ENCODE measurements around the gene SLC6A17. TPM values are rescaled to one million over a fixed set of nuclear protein-coding genes. Genes with fewer than 3 reads are reported as not detected.

Gene SLC6A17
- total RNA-seq, 1 donor from 2014 or later, result 0.35 TPM

GRCh38 chr1:110173466-110174105, 23.3 kb downstream of the SLC6A17 start:
- DNase-seq (ENCODE audit: low spot score), result no peak

- no peak for DNase-seq (ENCODE audit: low spot score)
Measured at GRCh38 chr1:110174961-110175360, 24.7 kb downstream of the SLC6A17 start.

DNA sequence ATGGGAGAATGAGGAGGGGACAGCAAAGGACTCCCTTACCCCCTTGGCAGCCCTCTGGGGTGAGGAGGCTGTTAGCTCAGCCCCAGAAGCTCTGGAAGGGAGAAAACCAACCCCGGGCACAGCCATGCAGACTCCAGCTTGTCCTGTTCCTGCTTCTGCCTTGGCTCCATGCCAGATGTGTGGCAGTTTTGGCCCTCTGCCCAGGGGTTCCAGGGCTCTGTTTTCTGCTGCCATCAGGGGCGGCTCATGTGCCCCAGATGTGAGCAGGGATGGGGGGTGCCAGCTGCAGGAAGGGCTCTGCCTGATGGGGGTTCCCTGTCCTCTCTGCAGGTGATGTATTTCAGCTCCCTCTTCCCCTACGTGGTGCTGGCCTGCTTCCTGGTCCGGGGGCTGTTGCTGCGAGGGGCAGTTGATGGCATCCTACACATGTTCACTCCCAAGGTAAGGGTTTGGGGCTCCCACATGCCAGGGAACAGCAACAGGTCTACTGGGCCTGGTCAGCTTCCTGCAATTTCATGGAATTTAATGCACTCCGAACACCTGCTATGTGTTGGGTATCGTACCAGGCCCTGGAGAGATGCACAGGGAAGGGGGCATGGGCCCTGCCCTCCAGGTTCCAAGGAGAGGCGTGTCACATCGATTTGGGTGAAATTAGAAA, 26.1 kb downstream of the SLC6A17 start:
- DNase-seq (ENCODE audit: low spot score), result peak; percentile 33

DNA sequence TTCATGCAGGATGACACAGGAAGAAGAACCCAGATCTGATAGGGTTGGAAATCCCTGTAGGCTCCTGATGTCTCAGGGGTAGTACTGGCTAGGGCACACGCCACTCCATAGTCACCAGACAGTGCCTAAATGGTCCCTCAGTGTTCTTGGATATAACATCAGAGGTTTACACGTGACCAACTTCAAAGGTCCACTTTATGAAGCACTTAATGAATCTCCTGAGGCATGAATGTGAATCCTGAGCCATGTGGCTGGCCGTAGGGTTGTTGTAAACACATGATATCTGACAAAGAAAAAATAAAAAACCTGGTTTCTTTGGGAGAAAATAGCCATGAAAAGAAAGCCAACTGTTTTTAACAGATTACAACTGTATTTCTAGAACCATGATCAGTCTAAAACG, 27.5 kb downstream of the SLC6A17 start:
- no peak for DNase-seq (ENCODE audit: low spot score)

GRCh38 chr1:110183642-110184167, 33.4 kb downstream of the SLC6A17 start:
- DNase-seq (ENCODE audit: low spot score), result no peak

DNA sequence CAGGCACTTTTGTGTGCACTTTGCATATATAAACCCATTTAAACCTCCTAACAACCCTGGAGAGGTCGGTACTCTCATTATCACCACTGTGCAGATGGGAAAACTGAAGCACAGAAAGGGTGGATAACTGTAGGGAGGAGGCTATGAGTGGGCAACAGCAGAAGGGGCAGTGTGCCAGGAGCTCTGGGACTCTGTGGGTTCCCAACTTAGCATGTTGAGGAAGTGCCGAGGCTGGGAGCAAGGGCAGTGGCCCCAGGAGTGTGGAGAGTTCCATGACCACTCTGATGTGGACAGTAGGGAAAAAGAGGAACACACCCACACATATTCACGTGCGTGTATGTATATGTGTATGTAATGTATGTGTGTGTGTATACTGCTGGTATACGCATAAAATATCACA, 34.2 kb downstream of the SLC6A17 start:
- no peak for DNase-seq (ENCODE audit: low spot score)

DNA sequence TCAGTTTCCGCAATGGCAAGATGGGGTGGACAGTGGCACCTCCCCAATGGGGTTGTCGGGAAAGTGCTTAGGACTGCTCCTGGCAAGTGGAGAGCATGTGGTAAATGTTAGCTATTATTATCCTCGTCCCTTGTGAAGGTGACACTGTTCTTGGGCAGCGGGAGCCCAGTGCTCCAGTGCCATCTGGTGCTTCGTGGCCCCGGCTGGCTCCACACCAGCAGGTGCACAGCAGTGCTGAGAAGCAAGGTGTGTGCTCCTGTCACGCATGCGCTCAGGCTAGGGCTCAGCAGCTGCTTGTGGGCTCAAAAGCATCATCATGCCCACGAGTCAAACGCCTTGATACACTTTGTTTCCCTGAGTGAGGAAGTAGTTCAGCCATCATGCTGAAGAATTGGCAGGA, 34.9 kb downstream of the SLC6A17 start:
- DNase-seq (ENCODE audit: low spot score), result no peak

DNA sequence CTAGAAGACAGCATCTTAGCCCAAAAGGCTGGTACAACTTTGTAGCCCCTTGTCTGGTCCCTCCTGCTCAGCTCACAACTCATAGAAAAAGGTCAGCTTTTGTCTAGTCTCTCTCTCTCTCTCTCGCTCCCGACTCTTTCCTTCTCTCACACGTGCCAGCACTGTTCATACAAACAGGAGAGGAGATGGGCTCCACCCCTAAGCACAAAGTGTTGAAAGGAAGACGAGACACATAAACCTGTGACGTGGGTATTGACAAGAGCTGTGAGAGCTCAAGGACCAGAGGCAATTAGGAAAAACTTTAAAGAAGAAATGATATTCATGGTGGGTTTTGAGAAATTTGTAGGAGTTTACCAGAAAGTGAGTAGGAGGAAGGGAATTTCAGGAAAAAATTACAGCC, 36.3 kb downstream of the SLC6A17 start:
- DNase-seq (ENCODE audit: low spot score), result no peak

DNA sequence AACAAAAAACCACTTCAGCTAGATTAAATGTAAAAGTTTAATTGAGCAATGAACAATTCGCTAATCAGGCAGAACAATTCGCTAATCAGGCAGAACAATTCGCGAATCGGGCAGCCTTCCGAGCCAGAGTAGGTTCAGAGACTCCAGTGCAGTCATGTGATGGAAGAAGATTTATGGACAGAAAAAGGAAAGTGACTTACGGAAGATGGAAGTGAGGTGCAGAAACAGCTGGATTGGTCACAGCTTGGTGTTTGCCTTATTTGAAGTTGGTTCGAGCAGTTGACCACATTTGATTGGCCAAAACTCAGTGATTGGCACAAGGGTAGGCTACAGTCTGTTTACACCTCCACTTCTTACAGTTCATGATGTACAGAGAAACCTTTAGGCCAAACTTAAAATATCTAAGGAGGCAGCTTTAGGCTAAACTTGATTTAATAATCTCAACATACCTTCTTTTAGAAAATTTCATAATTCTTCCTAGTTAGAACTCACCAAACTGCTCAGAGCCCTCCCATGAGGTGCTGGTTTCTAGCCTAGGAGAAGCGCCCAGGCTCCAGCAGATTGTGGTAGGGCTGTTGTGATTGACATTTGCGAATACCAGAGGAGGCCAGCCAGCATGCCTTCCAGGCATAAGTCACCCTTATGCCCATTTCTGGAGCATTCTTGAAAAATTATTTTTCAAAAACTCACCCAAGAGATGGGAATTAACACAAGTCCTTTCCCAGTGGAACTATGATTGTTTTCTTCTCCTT, 37.0 kb downstream of the SLC6A17 start:
- DNase-seq (ENCODE audit: low spot score), result peak; percentile 22

- no peak for DNase-seq (ENCODE audit: low spot score)
Measured at GRCh38 chr1:110188035-110188618, 37.8 kb downstream of the SLC6A17 start.

- no peak for DNase-seq (ENCODE audit: low spot score)
Measured at GRCh38 chr1:110189181-110189580, 38.9 kb downstream of the SLC6A17 start.

DNA sequence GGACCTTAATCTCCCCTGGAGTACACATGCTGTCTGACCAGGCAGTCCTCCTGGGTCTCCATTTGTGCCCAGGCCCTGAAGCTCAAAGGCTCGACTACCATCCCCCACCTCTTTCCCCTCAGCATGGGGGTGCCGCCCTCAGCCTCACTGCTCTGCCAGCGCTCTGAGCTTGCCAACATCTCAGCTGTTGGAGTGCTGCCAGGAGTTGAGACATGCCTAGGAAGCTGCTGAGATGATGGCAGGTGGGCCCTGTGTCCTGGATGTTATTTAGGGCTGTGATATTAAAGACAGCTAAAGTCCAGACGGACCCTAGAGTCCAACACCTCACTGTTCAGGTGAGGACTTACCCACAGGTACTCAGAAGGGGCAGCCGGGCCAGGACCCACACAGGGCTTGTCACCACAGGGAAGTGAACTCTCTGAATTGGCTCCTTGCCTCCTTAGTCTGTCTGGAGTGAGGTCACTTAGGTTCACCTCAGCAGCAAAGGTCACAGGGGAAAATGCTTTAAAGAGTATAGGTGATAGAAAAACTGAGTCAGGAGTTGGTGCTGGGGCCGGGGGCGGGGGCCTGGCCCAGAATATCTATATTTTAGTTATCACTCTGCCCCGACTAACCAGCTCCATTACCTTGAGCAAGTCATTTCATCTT, 40.1 kb downstream of the SLC6A17 start:
- DNase-seq (ENCODE audit: low spot score), result no peak

DNA sequence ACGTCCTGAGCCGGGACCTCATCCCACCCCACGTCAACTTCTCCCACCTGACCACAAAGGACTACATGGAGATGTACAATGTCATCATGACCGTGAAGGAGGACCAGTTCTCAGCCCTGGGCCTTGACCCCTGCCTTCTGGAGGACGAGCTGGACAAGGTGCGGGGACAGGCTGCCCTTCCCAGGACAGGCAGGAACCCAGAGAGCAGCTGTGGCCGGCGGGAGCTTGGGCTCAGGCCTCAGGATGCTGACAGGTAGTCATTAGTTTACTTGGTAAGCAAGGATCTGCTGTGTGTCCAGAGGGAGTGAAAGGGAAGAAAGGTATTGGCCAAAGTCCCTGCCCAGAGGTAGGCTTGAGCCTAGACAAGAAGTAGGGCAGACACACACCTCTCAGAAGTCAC, 42.2 kb downstream of the SLC6A17 start:
- no peak for DNase-seq (ENCODE audit: low spot score)

- DNase-seq (ENCODE audit: low spot score), result no peak
Measured at GRCh38 chr1:110195196-110195595, 44.9 kb downstream of the SLC6A17 start.

GRCh38 chr1:110196917-110197765, 46.8 kb downstream of the SLC6A17 start:
- no peak for DNase-seq (ENCODE audit: low spot score)

GRCh38 chr1:110197905-110198629, 47.8 kb downstream of the SLC6A17 start:
- DNase-seq (ENCODE audit: low spot score), result no peak

DNA sequence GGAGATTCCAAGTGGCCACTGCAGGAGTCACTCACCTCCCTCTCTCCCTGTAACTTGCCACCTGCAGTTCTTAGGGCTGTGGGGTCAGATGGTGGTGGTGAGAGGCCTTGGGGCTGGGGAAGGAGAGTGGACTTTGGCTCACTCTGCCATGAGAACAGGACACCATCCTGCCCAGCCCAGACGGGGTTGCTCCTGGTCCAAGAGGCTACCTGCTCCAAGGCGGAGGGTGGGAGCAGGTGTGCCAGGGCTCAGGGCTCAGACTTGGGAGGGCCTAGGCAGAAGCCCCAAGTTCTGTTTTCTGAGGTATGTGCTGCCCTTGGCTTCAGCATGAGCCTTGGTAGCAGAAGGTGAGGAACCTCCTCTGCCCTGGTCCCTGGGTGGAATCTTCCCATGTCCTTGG, 48.5 kb downstream of the SLC6A17 start:
- no peak for DNase-seq (ENCODE audit: low spot score)

- DNase-seq (ENCODE audit: low spot score), result no peak
Measured at GRCh38 chr1:110200190-110200589, 49.9 kb downstream of the SLC6A17 start.

DNA sequence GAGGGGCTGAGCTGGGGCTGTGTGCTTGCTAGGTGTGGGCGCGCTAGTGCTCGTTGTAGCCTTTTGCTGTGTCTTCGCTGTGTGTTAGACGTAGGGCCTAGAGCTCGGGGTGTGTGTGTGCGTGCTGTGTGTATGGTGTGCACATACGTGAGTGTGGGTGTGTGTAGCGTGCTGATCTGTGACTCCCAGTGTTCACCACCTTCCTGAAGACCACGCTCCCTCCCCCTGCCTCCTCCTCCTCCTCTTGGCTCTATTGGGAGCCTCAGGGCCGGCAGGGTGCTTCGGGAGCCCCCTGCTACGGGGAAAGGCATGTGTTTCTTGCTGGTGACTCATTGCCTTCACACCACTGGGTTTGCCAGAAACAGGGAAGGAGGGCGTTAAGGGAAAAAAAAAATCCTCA, 50.4 kb downstream of the SLC6A17 start:
- no peak for DNase-seq (ENCODE audit: low spot score)

DNA sequence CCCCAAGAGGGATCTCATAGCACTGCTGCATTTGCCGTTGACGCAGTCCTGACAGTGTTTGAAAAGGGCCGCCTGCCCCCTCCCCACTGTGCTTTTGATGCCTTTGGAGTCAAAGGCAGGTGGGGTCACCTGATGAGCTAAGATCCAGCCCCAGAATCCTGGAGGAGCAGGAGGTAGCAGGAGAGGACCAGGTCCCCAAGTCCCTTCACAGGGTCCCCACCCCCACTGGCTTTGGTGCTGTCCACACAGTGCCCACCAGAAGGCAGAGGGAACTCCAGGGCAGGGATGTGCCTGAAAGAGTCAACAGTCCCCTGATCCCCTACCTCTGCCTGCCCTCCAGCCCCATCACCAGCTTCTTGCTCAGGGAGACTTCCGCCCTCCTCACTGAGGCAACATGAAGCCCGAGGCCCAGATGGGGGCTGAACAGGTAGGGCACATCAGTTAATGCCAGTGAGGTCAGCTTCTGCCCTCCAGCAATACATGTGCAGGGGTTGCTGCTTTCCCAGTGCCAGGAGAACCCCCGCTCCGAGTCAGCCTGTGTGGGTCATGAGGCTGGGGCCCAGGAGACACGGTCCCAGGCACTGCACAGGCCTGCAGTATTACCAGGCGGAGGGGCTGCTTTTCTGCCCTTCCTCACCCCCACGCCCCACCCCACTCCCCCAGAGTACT, 51.0 kb downstream of the SLC6A17 start:
- DNase-seq (ENCODE audit: low spot score), result no peak
